ENCODE data around the gene CXCR5.

The CXCR5 gene

DNA sequence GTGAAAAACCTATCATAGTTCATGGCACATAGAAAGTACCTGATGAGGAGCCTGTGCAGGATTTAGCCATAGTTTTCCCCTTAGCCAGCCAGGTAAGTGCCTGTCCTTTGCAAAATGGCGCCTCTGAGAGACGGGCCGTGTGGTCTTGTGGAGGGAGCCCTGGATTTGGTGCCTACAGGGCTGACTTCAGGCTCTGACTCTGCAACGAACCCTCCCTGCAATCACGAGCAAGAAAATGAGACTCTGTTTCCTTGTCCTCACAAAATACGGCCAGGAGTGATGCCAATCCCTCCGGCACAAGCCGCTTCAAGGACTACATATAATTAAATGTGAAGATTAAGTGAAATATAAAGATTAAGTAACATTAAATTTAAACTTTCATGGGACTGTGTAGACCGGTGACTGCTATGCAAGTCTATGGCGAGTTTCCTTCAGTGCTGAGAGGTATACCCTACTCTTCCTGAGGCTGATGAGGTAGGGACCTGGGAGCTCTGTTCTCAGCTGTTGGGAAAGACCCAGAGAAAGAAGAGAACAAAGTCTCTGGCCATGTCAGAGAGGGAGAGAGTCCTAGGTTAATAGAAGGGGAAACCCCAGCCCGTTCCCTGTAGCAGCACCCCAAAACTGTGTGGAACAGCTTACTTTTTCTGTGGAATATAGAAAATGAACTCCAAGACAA, 6.1 kb upstream of the CXCR5 start:
- no peak overlapping the region for H3K4me3 ChIP-seq (ENCODE audit: low read depth, low read length)
- TF ChIP-seq, protein P1, sequence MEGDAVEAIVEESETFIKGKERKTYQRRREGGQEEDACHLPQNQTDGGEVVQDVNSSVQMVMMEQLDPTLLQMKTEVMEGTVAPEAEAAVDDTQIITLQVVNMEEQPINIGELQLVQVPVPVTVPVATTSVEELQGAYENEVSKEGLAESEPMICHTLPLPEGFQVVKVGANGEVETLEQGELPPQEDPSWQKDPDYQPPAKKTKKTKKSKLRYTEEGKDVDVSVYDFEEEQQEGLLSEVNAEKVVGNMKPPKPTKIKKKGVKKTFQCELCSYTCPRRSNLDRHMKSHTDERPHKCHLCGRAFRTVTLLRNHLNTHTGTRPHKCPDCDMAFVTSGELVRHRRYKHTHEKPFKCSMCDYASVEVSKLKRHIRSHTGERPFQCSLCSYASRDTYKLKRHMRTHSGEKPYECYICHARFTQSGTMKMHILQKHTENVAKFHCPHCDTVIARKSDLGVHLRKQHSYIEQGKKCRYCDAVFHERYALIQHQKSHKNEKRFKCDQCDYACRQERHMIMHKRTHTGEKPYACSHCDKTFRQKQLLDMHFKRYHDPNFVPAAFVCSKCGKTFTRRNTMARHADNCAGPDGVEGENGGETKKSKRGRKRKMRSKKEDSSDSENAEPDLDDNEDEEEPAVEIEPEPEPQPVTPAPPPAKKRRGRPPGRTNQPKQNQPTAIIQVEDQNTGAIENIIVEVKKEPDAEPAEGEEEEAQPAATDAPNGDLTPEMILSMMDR (IDR thresholded peaks at IDR 0.05; ENCODE audit: borderline replicate concordance, insufficient read depth, low read depth, low read length) = no peak

DNA sequence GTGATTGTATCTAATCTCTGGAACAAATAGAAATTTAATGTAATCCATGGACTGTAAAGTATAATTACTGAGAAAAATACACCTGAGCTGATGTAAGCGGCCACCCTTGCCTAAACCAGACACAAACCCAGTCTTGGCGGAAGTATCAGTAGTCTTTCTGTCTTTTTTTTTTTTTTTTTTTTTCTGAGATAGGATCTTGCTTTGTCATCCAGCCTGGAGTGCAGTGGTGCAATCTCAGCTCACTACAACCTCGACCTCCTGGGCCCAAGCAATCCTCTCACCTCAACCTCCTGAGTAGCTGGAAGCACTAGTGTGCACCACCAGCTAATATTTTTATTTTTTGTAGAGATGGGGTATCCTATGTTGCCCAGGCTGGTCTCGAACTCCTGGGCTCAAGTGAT, 5.5 kb upstream of the CXCR5 start:
- H3K4me3 ChIP-seq (ENCODE audit: low read depth, low read length) = no peak overlapping the region
- TF ChIP-seq, protein P1 (IDR thresholded peaks at IDR 0.05; ENCODE audit: borderline replicate concordance, insufficient read depth, low read depth, low read length) = no peak

- no peak overlapping the region for H3K4me3 ChIP-seq (ENCODE audit: low read depth, low read length)
- TF ChIP-seq, protein P1 (IDR thresholded peaks at IDR 0.05; ENCODE audit: borderline replicate concordance, insufficient read depth, low read depth, low read length) = no peak
Observed at GRCh38 chr11:118881228-118881627, 2.5 kb upstream of the CXCR5 start.

- TF ChIP-seq, protein P1 (IDR thresholded peaks at IDR 0.05; ENCODE audit: borderline replicate concordance, insufficient read depth, low read depth, low read length) = no peak
- no peak overlapping the region for H3K4me3 ChIP-seq (ENCODE audit: low read depth, low read length)
Observed at GRCh38 chr11:118882491-118882890, 1.2 kb upstream of the CXCR5 start.

GRCh38 chr11:118883004-118883367, 706 bp upstream of the CXCR5 start:
- TF ChIP-seq, protein P1 (IDR thresholded peaks at IDR 0.05; ENCODE audit: borderline replicate concordance, insufficient read depth, low read depth, low read length) = no peak
- H3K4me3 ChIP-seq (ENCODE audit: low read depth, low read length) = no peak overlapping the region

DNA sequence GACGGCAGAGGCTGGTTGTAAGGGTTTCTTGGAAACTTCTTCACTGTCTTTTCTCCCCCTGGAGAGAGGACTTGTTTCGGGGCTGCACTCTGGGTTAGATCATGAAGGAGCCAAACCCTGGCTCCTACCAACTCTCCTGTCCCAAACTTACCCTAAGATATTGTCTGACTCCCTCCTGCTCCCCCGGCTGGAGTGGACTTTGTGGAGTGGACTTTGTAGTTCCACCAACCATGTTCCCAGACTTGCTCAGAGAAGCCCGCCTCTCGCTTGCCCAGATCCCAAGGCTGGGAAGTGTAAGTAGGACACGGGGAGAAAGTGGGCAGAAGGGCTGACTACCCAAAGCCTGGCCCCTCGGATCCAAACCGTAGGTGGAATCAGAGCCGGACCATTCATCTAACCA, 1.2 kb downstream of the CXCR5 start:
- TF ChIP-seq, protein P1 (IDR thresholded peaks at IDR 0.05; ENCODE audit: borderline replicate concordance, insufficient read depth, low read depth, low read length) = no peak
- no peak overlapping the region for H3K4me3 ChIP-seq (ENCODE audit: low read depth, low read length)

GRCh38 chr11:118885319-118885718, 1.6 kb downstream of the CXCR5 start:
- H3K4me3 ChIP-seq (ENCODE audit: low read depth, low read length) = no peak overlapping the region
- TF ChIP-seq, protein P1 (IDR thresholded peaks at IDR 0.05; ENCODE audit: borderline replicate concordance, insufficient read depth, low read depth, low read length) = no peak

Data from GM12875 (cell line).